Embryonic facial prominence (tissue), 1 donor: ENCODE results near the gene TRAPPC5.
"Not testable (repeated sequence)": the region's sequence is repeated elsewhere in the genome, so short reads cannot be mapped to it uniquely, and the experiment has no call there.

ENCODE experiments used
- DNase-seq: peaks from one replicate; pipeline ENCODE4 v3.0.0-alpha.2; 2016; ENCODE audit errors: extremely low spot score

Gene TRAPPC5

GRCh38 chr19:7680606-7681339 is at the start of gene TRAPPC5:
Gene TRAPPC5, plus strand, starts transcription at chr19:7680833. Its CDS starts 1,421 bp downstream, at chr19:7682254.
- DNase-seq, result peak; percentile 79

- no peak for DNase-seq
Observed at GRCh38 chr19:7631577-7631976, 49.1 kb upstream of the TRAPPC5 start.

GRCh38 chr19:7632340-7633203 is 48.1 kb upstream of the TRAPPC5 start:
- no peak for DNase-seq

GRCh38 chr19:7633698-7634097 is 46.9 kb upstream of the TRAPPC5 start, which contains the start of gene PCP2:
Gene PCP2, minus strand, starts transcription at chr19:7633719. Its CDS starts 262 bp downstream, at chr19:7633457.
- DNase-seq, result no peak

- DNase-seq, result no peak
Observed at GRCh38 chr19:7635670-7636069, 45.0 kb upstream of the TRAPPC5 start.

- no peak for DNase-seq
Observed at GRCh38 chr19:7636317-7636690, 44.3 kb upstream of the TRAPPC5 start.

GRCh38 chr19:7636691-7637373 is 43.8 kb upstream of the TRAPPC5 start, which contains the start of gene STXBP2:
Gene STXBP2, plus strand, starts transcription at chr19:7637110. Its CDS starts 40 bp downstream, at chr19:7637150.
- no peak for DNase-seq

GRCh38 chr19:7637374-7638256 is 43.0 kb upstream of the TRAPPC5 start:
- no peak for DNase-seq

- no peak for DNase-seq
Observed at GRCh38 chr19:7638802-7639465, 41.7 kb upstream of the TRAPPC5 start.

GRCh38 chr19:7639863-7640348 is 40.7 kb upstream of the TRAPPC5 start:
- no peak for DNase-seq

GRCh38 chr19:7640803-7641202 is 39.8 kb upstream of the TRAPPC5 start:
- no peak for DNase-seq

GRCh38 chr19:7641290-7642276 is 39.0 kb upstream of the TRAPPC5 start:
- no peak for DNase-seq

- no peak for DNase-seq
Observed at GRCh38 chr19:7642295-7643030, 38.2 kb upstream of the TRAPPC5 start.

- DNase-seq, result no peak
Observed at GRCh38 chr19:7643031-7643415, 37.6 kb upstream of the TRAPPC5 start.

- not testable (repeated sequence) for DNase-seq
Observed at GRCh38 chr19:7643629-7644549, 36.7 kb upstream of the TRAPPC5 start.

GRCh38 chr19:7644550-7644877 is 36.1 kb upstream of the TRAPPC5 start:
- no peak for DNase-seq

- DNase-seq, result no peak
Observed at GRCh38 chr19:7645163-7645562, 35.5 kb upstream of the TRAPPC5 start.
